Effector memory CD4-positive, alpha-beta T cell (primary cell): ENCODE data around the gene UPK3BL2.
"Not testable (repeated sequence)": the region's sequence is repeated elsewhere in the genome, so short reads cannot be mapped to it uniquely, and the experiment has no call there.

Experiments used
- DNase-seq, 3 donors: peaks; one replicate each; pipeline ENCODE4 v3.0.0-alpha.2; 2020
- H3K27ac ChIP-seq: 2 replicates; pipeline ENCODE4 v1.7.0; 2013; ENCODE audit warnings: mild to moderate bottlenecking, low read length, moderate library complexity; ENCODE audit not compliant: insufficient read depth, poor library complexity, severe bottlenecking
- H3K27me3 ChIP-seq: replicated peaks from 2 replicates; pipeline ENCODE4 v1.7.0; 2013; ENCODE audit warnings: mild to moderate bottlenecking, low read length; ENCODE audit not compliant: insufficient read depth, control insufficient read depth, poor library complexity, severe bottlenecking
- H3K36me3 ChIP-seq: 2 replicates; pipeline ENCODE4 v1.7.0; 2013; ENCODE audit warnings: mild to moderate bottlenecking, low read length, moderate library complexity; ENCODE audit not compliant: control insufficient read depth, insufficient read depth
- H3K4me1 ChIP-seq: 2 replicates; pipeline ENCODE4 v1.7.0; 2013; ENCODE audit warnings: low read length, mild to moderate bottlenecking; ENCODE audit not compliant: control insufficient read depth, insufficient read depth, poor library complexity, severe bottlenecking
- H3K4me3 ChIP-seq: 2 replicates; pipeline ENCODE4 v1.7.0; 2013; ENCODE audit warnings: low read length, low read depth, mild to moderate bottlenecking; ENCODE audit not compliant: insufficient read depth, poor library complexity, severe bottlenecking
- H3K9me3 ChIP-seq: 2 replicates; pipeline ENCODE4 v1.7.0; 2013; ENCODE audit warnings: mild to moderate bottlenecking, low read length, moderate library complexity; ENCODE audit not compliant: control insufficient read depth

Gene UPK3BL2

GRCh38 chr7:102514881-102515721 is 28.4 kb downstream of the UPK3BL2 start:
- H3K4me1 ChIP-seq, H3K9me3 ChIP-seq, H3K27me3 ChIP-seq, H3K27ac ChIP-seq, H3K4me3 ChIP-seq, DNase-seq, H3K36me3 ChIP-seq: not testable (repeated sequence)

GRCh38 chr7:102512642-102513221 is 30.8 kb downstream of the UPK3BL2 start:
- not testable (repeated sequence) for H3K4me1 ChIP-seq, H3K36me3 ChIP-seq, H3K27me3 ChIP-seq, H3K4me3 ChIP-seq, H3K9me3 ChIP-seq, DNase-seq, H3K27ac ChIP-seq

- H3K4me3 ChIP-seq, H3K9me3 ChIP-seq, H3K27me3 ChIP-seq, H3K4me1 ChIP-seq, DNase-seq, H3K27ac ChIP-seq, H3K36me3 ChIP-seq: not testable (repeated sequence)
Observed at GRCh38 chr7:102511860-102512522, 31.5 kb downstream of the UPK3BL2 start.

- DNase-seq, H3K4me3 ChIP-seq, H3K36me3 ChIP-seq, H3K4me1 ChIP-seq, H3K27ac ChIP-seq, H3K9me3 ChIP-seq, H3K27me3 ChIP-seq: not testable (repeated sequence)
Observed at GRCh38 chr7:102510575-102510974, 32.9 kb downstream of the UPK3BL2 start.

GRCh38 chr7:102507410-102508088 is 35.9 kb downstream of the UPK3BL2 start:
- not testable (repeated sequence) for H3K9me3 ChIP-seq, H3K36me3 ChIP-seq, H3K27me3 ChIP-seq, H3K4me1 ChIP-seq, H3K27ac ChIP-seq, H3K4me3 ChIP-seq, DNase-seq

- H3K4me1 ChIP-seq, H3K36me3 ChIP-seq, H3K27me3 ChIP-seq, H3K9me3 ChIP-seq, DNase-seq, H3K27ac ChIP-seq, H3K4me3 ChIP-seq: not testable (repeated sequence)
Observed at GRCh38 chr7:102505298-102506185, 38.0 kb downstream of the UPK3BL2 start.

GRCh38 chr7:102503141-102503540 is 40.4 kb downstream of the UPK3BL2 start:
- not testable (repeated sequence) for DNase-seq, H3K4me3 ChIP-seq, H3K27me3 ChIP-seq, H3K4me1 ChIP-seq, H3K36me3 ChIP-seq, H3K9me3 ChIP-seq, H3K27ac ChIP-seq

GRCh38 chr7:102498321-102498720 is 45.2 kb downstream of the UPK3BL2 start:
- H3K4me1 ChIP-seq, H3K4me3 ChIP-seq, DNase-seq: not testable (repeated sequence)

GRCh38 chr7:102497308-102497707 is 46.2 kb downstream of the UPK3BL2 start:
- not testable (repeated sequence) for H3K4me3 ChIP-seq, H3K4me1 ChIP-seq, H3K36me3 ChIP-seq, H3K9me3 ChIP-seq, DNase-seq, H3K27ac ChIP-seq, H3K27me3 ChIP-seq

More at GRCh38 chr7:102498321-102498720, 45.2 kb downstream of the UPK3BL2 start:
- not testable (repeated sequence) for H3K27ac ChIP-seq, H3K36me3 ChIP-seq, H3K9me3 ChIP-seq, H3K27me3 ChIP-seq
